Suppressor macrophage treated with lipopolysaccharide for 1 hour (primary cell): ENCODE data around the gene PLCG2.
"Not testable (repeated sequence)": the region's sequence is repeated elsewhere in the genome, so short reads cannot be mapped to it uniquely, and the experiment has no call there.

Experiments
- DNase-seq, 3 donors: peaks; one replicate each; pipeline ENCODE4 v3.0.0-alpha.2; 2020 to 2022

PLCG2 gene

DNA sequence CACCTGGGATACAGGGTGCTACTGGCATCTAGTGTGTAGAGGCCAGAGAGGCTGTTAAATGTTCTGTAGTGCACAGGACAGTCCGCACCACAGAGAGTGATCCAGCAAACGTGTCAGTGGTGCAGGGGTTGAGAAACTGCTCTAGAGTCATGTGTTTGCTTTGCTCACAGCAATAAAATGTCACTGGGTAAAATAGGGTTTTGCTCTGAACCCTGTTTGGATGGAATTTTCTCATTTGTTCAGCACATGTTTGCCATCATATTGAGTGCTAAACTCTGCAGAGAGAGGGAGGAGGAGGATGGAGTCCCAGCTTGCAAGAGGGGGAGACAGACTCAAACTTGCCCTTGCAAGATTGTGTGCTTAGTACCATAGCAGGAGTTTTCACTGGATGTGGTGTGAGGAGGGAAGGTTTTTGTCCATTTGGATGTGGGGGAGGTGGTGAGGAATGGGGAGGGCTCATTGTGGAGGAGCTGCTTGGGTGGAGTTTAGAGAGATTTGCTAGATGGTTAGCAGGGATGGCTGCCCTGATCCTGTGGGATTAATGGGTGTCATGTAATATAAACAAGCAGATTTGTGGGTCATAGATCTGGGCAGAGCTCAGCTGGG is 11.8 kb downstream of the PLCG2 start:
- DNase-seq: no peak

DNA sequence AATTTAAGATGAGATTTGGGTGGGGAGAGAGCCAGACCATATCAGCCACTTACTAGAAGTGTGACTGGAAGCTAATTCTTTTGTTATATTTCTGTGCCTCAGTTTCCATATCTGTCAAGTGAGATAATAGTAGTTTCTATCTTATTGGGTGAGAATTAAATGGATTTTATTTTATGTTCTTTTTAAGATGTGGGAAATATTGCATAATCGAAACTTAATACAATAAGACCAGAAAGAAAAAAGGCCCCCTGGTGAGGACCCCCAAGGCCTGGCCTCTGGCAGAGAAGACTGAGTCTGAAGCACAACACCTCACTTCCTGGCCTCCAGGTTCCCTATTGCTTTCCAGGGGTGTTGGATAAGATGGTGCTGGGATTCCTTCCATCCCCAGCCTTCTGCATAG is 13.7 kb downstream of the PLCG2 start:
- no peak for DNase-seq

DNA sequence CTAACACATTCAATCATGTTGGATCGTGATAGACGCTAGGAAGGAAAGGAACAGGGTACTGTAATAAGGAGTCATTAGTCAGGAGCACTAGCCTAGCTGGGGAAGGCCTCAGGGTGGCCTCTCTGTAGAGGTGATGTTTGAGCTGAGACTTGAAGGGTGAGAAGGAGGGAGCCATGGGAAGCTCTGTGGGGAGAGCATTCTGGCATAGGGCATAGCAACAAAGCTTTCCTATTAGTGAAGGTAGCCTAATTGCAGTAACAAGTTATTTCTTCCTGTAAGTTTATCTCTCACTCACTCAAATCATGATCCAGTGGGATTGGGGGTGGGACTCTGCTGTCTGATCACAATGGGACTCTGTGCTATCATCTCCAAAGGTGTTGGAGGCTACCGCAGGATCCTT is 16.1 kb downstream of the PLCG2 start:
- DNase-seq: no peak

DNA sequence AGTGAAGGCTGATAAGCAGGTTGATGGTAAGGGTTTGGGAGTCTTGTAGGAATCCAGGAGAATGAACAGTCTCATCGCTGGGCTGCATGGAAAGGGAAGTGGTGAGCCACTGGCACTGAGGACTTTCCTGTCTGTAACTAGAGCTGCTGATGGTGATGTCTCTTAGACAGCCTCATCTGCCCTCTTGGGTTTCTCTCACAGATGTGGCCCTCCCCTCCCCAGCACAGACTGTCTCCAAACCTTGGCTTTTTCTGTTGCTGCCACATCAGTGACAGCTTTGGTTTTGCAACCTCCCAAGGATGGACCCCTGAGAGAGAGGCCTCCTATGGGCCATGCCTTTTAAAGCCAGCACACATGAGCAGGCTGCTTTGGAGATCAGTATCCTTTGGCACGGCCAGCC is 16.9 kb downstream of the PLCG2 start:
- peak; percentile 58 to 64 (median 60) for DNase-seq

DNA sequence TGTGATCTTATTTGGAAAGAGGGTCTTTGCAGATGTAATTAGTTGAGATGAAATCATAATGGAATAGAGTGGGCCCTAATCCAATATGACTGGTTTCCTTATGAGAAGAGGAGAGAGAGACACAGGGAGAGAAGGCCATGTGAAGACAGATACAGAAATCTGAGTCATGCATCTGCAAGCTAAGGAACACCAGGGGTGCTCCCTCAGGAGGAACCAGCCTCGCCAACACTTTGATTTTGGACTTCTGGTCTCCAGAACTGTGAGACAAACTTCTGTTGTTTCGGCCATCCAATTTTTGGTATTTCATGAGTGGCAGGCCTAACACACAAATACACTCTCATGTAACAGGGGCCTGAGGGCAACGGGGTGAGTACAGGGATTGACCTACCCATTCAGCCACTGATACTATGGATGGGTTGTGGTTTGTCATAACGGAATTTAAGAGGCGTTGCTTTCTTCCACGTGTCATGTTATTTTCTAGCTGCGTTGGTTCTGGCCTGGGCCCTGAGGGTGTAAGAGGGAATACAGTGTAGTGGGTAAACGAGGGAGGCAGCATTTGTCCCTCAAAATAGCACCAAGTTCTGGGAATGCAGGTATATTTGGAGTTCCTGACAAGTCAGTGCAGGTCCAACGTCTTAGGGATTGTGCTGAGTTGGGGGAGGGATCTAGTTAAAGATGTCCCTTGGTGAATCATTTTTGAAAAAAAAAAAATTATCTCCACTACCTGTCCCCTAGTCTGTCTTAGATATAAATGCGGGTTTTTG is 17.7 kb downstream of the PLCG2 start:
- DNase-seq: peak; percentile 44 to 51 (median 50)

DNA sequence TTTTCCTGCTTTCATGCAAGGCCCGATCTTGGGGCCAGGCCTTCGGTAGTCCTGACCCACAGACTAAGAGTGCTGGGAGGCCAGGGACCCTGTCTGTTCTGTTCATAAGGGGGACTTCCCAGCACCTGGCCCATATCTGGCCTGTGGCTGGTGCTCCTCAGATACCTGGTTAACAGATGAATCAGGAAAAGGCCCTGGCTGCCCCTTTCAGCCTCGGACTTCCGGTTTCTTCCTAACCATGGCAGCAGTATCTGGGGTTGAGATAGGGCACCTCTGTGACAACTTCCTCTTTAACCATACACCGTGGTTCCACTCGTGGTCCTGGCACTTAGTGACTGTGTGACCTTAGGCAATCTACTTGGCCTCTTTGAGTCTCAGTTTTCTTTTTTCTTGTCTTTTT is 18.4 kb downstream of the PLCG2 start:
- DNase-seq: peak; percentile 62 to 70 (median 69)

DNA sequence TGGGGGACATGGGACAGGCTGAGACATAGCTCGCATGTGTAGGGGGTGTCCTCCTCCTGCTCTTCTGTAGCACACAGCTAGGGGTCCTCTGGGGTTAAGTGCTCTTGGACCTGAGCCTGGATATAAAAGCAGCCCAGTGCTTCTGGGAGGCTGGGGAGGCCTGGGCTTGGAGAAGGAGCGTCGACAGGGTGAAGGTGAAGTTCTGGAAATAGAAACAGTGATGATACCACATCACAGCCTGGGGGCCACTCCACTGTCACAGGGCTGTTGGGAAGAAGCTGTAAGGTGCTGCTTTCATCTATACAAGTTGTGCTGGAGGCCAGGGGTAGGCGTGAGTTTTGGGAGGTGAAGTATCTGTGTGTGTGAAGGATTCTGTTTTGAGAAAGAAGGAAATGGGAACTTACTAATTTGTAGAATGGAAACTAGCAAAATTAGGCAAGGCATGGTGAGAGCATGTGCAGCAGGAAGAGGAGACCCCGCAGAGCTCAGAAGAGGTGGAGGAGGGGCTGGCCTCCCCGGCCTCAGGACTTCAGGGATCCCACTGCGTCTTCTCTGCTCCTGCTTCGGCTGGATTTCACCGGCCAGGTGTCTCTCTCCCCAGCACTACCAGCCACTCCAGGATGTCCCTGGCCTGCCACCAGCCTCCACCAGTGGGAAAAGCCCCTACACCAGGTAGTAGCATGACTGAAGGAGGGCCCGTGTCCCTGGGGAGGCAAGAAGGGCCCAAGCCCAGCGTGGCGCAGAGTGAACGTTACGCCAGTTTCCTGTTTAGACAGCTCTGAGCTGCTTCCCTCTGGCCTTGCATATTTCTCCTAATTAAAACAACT is 19.4 kb downstream of the PLCG2 start:
- DNase-seq: peak; percentile 54 to 66 (median 64)

DNA sequence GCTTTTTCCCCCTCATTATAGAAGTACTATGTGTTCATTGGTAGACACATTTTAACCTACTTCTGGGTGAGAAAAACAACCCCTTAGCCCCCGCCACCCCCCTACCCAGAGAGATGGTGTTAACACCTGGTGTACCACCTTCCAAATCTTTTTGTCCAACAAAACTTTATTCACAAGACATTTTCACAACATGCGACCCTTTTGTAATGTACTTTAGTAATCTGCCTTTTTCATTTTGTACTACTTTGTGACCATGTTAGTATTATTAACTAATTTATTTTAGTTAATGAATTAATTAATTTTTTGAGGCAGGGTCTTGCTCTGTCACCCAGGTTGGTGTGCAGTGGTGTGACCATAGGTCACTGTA is 20.0 kb downstream of the PLCG2 start:
- DNase-seq: no peak

DNA sequence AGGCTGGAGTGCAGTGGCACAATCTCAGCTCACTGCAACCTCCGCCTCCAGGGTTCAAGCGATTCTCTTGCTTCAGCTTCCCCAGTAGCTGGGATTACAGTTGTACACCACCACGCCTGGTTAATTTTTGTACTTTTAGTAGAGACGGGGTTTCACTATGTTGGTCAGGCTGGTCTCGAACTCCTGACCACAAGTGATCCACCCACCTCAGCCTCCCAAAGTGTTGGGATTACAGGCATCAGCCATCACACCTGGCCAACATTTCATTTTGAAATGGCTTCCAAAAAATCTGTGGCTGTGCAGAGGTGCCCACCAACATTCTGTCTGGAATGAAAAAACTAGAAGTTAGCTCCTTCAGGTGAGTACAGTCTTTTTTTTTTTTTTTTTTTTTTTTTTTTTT is 22.6 kb downstream of the PLCG2 start:
- DNase-seq: not testable (repeated sequence)

DNA sequence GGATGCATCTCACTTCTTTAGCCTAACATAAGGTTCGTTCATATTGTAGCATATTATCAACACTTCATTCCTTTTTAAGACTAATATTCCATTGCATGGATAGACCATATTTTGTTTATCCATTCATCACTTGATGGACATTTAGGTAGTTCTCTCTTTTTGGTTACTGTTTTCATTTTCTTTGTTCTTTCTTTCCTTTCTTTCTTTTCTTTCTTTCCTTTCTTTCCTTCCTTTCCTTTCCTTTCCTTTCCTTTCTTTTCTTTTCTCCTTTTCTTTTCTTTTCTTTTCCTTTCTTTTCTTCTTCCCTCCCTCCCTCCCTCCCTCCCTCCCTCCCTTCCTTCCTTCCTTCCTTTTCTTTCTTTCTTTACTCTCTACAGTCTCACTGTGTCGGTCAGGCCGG is 24.2 kb downstream of the PLCG2 start:
- DNase-seq: no peak

DNA sequence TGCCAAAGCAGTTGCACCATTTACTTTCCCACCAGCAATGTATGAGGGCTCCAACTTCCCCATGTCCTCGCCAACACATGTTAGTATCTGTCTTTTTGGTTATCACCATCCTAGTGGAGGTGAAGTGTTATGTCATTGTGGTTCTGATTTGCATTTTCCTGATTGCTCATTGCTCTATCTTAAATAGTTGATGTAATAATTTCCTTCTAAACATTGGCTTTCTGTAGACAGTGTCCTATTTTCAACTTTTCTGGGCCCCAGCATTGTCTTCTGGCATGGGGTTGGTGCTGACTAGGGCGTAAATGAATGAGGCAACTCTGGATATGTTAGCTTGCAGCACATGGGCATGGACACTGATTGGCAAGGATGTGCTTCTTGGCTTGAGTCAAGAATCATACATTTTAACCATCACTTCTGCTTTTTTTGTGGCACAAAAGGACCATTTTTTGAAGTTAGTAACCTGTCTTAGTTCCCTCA is 25.1 kb downstream of the PLCG2 start:
- peak; percentile 35 to 62 (median 45) for DNase-seq

DNA sequence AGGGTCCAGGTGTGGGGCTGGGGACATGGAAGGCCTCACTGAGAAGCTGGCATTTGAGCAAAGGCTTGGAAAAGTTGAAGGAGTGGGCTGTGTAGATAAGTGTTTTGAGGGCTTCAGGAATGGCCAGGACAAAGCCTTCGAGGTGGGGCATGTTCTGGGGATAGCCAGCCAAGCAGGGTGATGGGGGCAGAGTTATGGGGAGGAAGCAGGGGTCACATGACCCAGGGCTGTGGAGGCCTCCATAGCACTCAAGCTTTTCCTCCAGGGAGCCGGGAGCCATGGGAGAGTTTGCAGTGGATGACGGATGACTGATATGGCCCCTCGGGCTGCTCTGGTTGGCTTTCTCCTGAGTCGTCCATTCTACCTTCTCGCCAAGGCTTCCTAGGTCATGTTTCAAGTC is 27.6 kb downstream of the PLCG2 start:
- DNase-seq: no peak

DNA sequence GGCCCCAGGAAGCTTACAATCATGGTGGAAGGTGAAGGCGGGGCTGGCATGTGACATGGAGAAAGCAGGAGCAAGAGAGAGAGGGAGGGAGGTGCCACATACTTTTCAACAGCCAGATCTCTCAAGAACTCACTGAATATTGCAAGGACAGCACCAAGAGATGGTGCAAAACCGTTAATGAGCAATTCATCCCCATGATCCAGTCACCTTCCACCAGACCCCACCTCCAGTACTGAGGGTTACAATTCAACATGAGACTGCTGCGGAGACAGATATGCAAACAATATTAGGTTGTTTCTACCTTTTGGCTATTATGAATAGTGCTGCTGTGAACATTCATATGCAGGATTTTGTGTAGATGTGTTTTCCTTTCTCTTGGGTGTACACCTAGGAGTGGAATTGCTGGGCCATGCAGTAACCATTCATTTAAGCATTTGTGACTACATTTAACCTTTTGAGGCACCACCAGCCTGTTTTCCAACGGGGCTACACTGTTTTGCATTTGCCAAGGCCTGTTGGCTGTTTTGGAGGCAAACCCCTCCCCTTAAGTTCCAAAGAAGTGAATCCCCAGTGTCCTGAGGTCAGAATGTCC is 28.8 kb downstream of the PLCG2 start:
- DNase-seq: no peak

DNA sequence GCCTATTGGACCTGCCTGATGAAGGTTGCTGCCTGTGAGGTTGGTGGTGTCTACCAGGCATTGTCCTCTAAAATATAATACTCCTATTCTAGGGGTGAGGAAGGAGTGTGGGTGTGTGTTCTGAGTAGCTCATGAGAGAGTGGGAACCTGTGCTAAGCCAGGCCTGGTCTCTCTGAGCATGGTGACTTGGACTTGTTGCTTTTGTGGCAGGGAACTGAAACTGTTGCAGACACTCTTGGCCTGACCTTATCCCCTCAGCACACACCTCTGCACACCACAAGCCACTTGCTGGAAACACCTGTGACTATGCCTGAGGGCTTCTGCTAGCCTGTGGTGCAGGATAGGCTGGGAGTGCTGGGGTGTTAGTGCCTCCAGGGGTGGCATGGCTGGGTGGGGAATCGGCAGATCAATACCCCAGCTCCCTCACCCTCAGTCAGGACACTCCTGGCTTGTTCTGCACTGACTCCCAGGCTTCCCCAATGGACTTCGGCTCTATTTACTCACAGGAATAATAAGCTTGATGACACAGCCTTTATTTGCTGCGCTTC is 29.9 kb downstream of the PLCG2 start:
- no peak for DNase-seq

DNA sequence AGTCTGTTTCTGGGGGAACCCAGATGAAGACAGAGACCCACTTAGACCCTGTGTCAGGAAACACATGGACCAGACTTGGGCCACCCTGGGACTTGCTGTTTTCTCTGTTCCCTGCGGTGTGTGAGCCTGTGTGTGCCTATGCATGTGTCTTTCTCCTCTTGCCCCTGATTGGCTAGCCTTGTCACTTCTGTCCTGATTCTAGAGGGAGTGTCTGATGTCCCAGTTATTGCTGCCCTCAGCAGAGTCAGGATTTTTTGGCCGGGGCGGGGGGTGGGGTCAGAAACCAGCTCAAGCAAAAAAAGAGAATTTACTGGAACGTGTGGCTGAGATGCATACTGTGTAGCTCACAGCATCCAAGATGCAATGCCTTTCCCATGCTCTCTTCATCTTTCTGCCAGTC is 30.5 kb downstream of the PLCG2 start:
- no peak for DNase-seq

DNA sequence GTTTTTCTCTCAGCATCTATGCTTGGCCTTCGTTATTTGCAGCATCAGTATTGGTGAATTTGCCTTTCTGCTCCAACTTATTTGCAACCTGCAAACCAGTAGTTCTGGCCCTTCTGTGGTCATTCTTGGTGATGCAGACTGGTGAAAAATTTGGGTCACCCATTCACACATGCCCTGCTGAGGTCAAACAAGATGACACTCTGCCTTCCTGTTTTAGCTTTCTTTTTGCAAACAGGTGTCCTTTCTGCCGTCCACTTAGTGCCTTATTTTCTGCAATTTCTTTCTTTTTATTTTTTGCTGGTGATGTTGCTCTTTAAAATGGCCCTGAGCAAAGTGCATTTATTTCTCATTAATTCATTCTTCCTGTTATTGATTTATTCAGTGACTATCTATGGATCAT is 31.3 kb downstream of the PLCG2 start:
- no peak for DNase-seq

DNA sequence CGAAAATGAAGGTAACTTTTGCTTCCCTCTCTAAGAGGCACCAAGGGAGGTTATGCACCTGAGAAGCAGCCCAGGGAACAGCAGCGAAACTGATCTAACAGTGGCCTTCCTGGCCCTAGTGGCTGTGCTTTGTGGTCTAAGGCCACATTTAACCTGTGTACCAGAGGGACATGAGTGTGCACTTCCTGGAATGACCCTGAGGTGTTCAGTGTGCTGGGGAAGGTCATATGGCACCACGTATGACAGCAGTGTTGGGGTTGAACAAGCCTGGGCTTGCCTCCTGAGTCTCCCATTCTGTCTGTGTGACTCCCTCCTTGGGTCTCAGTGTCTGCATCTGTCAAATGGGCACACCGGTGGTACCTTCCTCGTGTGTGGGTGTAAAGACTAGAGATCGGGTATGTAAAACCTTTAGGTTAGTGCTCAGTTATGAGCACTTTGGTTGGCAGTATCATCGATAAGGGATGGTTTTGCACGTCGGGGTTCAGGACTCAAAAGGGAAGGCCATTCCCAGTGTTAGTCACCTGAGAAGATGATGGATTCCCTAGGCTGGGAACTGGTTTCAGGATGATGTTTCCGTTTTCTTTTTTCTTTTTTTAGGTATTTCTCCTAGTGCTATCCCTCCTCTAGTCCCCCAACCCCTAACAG is 31.9 kb downstream of the PLCG2 start:
- DNase-seq: no peak

DNA sequence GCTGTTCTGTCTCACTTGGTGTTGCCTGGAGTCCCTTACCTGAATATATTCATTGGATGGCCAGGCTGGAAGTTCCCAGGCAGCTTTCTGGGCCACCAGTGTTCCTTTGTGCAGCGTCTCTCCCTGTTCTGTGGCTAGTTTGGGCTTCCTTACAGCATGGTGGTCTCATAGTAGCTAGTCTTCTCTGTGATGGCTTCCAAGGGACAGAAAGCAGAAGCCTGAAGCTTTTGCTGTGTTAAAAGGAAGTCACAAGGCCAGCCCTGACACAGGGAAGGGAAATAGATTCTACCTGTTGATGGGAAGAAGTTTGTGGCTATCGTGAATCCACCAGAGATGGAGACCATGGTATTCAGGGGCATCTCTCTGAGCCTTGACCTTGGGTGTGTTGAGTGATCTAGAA is 34.6 kb downstream of the PLCG2 start:
- DNase-seq: no peak

DNA sequence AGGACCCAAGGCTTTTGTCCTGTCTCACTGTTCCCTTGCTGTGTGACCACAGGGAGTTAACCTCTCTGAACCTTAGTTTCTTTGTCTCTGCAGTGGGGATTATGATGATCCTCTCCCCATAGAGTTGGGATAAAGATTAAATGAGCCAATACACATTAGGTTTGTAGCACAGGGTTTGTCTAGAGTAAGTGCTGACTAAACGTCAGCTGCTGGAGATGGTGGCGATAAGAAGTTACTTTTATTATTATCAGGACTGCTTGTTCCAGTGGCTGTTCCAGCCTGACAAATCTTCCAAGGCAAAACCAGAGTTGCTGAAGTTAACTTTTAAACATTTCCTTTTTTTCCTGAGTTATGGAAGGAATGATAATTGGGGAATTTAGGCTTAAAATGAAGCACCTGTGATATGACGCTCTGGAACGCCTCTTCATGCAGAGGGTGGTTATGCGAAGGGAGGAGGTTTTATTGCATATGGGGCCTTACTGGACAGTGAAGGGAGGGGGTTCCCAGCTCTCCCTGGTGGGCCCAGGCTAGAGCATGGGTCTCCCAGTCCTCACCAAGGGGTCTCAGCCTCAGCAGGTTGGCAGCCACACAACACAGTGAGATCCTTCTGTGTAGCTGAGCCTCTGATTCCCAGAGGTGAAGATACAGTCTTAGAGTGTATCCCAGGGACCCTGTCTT is 35.8 kb downstream of the PLCG2 start:
- no peak for DNase-seq

DNA sequence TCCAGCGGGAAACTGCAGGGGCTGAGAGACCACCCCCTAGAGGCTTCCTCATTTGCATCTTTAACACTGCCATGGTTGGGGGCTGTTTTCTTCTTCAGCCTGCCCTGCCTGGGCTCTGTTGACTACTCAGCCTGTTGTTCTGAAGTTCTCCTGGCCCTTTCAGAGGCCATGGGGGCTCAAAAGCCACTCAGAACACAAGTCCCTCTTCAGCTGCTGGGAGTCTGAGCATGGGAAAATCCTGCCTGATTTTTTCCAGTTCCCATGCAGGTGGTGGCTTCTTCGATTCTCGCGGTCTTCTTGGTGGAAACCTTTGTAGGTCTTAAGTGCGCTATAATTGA is 36.3 kb downstream of the PLCG2 start:
- no peak for DNase-seq

DNA sequence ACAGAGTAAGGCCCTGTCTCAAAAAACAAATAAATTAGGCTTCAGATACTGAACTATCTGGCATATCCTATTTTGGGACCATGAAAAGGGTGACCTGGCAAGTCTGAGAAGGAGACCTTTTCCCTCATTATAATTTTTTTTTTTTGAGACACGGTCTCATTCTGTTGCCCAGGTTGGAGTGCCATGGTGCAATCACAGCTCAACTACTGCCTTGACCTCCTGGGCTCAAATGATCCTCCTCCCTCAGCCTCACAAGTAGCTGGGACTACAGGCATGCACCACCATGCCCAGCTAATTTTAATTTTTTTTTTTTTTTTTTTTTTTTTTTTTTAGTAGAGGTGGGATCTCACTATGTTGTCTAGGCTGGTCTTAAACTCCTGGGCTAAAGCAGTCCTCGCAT is 37.3 kb downstream of the PLCG2 start:
- no peak for DNase-seq

DNA sequence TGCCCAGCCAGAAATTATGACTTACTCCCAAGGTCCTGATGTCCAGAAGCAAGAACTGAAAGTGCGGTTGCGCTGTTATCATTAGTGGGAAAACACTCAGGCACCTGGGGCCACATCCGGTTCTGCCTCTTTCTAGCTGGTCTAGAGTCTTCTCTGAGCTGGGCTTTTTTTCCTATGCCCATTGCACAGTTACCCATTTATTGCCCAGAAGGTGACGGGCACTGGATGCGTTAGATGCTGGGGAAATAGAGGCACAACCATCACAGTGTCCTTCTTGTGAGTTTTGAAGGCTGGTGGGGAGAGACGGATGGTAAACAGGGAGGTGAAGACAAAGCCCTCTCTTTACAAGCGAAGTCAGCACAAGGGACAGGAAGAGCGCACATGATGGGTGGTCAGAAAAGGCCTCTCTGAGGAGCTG is 37.7 kb downstream of the PLCG2 start:
- DNase-seq: no peak
